ENCODE measurements around the gene SDHAF3.
"Not testable (repeated sequence)": the region's sequence is repeated elsewhere in the genome, so short reads cannot be mapped to it uniquely, and the experiment has no call there.

Gene SDHAF3

DNA sequence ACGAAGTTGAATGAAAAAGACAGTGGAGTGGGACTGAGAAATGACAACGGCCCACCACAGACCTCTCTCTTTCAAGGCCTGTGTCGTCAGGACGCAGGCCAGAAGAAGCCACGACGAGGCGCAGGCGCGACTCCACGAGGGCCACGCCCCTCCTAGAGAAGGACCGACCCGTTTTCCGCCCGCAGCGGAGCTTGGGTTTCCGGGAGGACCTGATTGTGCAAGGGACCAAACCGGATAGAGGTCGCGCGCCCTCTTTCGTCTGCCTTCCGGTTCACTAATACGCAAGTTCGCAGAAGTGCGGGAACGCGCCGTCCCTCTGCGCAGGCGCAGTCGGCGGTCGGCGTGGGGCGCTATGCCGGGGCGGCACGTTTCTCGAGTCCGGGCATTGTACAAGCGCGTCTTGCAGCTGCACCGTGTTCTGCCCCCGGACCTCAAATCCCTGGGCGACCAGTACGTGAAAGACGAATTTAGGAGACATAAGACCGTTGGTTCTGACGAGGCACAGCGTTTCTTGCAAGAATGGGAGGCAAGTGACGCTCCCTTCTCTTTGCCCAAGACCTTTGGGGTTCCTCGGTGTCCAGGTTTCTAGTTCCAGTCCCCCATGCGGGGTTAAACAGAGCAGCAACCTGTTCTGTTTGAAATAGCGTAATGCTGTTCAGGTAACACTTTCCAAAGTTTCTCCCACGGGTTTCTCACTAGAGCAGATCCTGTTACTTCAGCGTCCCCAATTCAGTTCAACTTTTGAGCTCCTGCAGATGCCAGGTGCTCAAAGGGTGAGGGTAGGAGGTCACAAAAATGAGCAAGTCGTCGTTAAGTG, at the start of gene SDHAF3:
Gene SDHAF3, plus strand, starts transcription at position 327 of the 817 bp plus-strand sequence. Its CDS starts 26 bp downstream, at position 353.
- peak; percentile 98 for DNase-seq

- not testable (repeated sequence) for DNase-seq
Measured at GRCh38 chr7:97072025-97072424, 45.5 kb upstream of the SDHAF3 start.

DNA sequence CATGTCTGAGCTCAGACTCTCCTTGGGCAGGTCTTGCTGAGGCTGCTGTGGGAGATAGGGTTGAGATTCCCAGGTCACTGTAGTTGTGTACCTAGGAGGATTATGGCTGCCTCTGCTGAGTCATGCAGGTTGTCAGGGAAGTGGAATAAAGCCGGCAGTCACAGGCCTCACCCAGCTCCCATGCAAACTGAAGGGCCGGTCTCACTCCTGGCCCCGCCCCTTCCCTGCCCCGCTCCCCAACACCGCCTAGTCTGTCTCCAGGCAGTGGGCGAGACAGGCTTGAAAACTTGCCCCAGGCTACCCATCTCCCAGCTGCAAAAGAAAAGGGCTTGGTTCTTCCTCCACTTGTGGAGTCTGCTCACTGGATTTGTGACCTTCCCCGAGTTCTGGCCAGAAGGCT, 41.6 kb upstream of the SDHAF3 start:
- no peak for DNase-seq

- DNase-seq = no peak
Measured at GRCh38 chr7:97078023-97078969, 39.2 kb upstream of the SDHAF3 start.

DNA sequence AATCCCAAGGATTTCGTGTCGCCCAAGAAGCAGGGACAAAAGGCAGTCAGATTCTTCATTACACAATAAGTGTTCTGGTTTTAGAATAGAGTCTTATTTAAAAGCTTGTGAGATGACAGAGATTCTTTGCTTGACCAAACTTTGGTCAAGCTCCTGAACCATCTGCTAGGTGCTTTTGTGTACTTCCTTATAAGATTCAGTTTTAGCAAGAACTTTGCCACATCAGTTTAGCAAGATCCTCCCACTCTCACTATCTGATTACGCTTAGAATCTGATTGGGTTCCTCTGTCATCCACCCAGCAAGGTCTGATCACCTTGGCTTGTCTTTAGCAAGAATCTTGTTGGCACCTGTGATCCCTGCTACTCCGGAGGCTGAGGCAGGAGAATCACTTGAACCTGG, 38.2 kb upstream of the SDHAF3 start:
- no peak for DNase-seq

- no peak for DNase-seq
Measured at GRCh38 chr7:97081521-97082300, 35.8 kb upstream of the SDHAF3 start.

GRCh38 chr7:97088364-97088763, 29.1 kb upstream of the SDHAF3 start:
- no peak for DNase-seq

GRCh38 chr7:97089771-97090170, 27.7 kb upstream of the SDHAF3 start:
- DNase-seq = no peak

GRCh38 chr7:97090761-97091353, 26.6 kb upstream of the SDHAF3 start:
- no peak for DNase-seq

DNA sequence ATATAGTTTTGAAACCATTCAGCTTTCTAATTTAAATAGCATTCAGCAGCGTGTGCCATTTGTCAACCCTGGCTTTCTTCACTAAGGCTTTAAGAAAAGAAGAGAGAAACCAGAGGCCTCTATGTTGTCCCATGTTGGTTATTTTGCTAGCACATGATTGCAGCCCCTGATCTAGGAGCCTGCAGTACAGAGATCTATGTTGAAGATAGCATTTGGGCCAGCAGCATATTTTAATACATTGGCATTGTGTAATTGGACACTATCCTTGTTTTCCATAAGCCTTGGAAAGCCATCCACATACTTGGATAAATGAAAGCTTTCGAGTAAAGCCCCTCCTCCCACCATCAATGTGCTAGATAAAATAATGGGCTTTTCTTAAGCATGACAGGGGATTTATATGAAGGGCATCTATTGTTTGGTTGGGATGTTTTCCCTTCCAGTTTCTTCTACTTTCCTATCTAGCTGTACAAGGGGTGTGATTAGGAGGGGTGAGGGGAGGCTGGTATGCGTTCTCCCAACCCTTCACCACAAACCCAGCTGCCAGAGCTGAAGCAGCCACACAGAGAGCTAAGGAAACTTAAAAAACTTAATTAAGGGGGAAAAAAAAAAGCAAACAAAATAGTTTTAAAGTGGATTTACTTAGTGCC, 23.1 kb upstream of the SDHAF3 start:
- no peak for DNase-seq

GRCh38 chr7:97096037-97096436, 21.5 kb upstream of the SDHAF3 start:
- no peak for DNase-seq

DNA sequence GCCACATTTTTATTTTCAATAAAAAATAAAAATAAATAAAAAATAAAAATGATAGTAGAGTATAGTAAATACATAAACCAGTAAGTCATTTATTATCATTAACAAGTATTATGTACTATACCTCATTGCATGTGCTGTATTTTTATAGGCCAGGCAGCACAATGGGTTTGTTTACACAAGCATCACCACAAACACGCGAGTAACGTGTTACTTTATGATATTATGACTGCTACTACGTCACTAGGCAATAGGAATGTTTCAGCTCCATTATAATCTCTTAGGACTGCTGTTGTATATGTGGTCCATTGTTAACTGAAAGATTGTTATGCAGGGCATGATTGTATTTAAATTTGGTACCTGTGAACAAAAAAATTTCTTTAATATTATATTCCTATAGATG, 20.8 kb upstream of the SDHAF3 start:
- DNase-seq = no peak

DNA sequence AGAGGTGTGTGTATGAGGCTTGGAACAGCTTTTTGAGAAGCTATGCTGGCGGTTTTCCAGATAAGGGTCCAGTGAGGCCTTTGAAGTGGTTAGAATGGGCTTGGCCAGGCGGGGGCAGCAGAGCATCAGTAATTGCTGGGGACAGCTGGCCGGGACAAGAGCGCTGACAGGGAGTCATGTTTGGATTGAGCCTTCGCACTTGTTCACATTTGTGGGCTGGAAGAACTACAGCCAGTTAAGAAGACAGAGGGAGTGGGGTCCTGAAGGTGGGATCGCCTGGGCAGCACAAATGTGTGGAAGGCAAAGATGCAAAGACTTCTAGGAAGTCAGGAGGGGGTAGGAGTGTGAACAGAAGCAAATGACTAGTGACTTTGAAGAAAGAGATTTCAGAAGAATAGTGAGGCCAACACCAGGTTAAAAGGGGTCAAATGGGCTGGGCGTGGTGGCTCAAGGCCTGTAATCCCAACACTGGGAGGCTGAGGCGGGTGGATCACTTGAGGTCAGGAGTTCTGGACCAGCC, 12.7 kb upstream of the SDHAF3 start:
- peak; percentile 78 to 79 for DNase-seq

DNA sequence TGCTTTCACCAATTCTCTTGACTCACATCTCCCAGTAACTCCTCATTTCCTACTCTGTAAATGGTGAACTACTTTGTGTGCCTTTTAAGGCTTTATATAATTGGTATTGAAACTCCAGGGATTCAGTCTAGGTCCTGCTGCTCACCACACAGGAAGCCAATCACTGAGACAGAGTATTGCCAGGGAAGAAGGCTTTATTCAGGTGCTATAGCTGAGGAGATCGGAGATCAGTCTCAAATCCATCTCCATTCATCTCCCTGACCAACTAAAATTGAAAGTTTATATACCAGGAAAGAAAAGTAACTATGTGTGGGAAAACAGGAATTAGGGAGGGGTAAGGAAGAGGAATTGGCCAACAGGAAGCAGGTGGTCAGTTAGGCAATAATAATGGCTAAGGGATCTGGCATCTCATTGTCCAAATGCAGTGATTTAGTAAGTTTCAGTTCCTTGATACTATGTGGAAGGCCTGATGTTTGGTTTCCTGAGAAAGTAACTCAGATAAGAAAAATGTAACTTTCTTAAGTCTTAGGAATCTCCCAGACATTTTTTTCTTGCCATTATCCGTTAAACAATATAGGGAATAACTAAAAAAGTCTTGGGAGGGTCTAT, 10.2 kb upstream of the SDHAF3 start:
- no peak for DNase-seq

DNA sequence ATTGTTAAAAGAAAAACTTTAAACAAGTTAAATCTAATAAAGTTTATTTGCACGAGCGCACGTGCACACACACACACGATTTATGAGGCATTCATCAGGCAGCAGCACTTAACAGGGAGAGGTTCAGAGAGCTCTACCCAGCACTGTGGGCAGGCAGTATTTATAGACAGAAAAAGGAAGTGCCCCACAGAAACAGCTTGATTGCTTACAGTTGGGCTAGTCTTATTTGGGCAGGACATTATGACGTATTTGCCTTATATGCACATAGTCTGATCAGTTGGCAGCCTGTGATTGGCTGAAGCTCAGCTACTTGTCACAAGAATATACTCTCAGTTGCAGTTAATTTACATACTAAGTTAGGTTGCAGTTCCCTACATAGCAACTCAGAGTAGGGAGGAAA, 1.2 kb upstream of the SDHAF3 start:
- DNase-seq = no peak

DNA sequence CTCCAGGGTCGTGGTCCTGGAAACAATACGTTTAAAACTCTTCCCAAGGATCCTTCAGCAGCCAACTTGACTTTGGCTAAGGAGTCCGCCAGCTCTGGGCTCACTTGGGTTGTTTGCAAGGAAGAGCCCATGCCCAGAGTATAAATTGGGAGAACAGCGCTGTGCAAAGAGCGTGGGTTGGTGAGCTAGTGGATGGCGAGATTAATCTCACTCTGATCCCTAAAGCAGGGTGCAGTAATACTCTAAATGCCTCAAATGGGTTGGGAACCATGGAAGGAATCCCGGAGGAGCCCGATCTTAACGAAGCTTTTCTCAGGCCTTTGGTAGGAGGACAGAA, 495 bp upstream of the SDHAF3 start:
- DNase-seq = no peak

DNA sequence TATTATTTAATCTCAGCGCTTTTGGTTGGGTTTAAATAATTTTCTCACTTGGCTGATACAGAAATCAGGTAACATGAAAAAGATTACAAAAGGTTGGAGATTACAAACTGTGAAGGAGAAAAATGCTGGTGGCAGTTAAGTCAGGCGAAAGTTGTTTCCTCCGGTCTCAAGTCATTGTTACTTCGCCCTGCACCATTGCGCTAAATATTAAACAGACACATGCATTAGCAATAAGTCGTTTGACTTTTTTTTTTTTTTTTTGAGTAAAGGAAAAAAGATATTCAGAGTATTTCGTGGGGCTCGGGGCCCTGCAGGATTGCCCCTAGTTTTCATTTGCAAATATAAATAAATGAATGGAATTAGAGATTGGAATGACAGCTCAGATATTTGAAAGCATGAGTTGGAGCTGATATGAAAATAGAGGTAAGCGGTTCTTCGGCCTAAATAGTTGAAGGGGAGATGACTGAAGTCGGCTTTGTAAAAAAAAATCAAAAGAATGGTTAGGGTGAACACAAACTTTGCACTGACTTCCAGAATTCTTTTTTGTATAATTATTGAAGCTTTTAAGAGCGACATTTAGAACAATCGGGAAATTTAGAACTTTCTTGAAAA, 914 bp downstream of the SDHAF3 start:
- no peak for DNase-seq

DNA sequence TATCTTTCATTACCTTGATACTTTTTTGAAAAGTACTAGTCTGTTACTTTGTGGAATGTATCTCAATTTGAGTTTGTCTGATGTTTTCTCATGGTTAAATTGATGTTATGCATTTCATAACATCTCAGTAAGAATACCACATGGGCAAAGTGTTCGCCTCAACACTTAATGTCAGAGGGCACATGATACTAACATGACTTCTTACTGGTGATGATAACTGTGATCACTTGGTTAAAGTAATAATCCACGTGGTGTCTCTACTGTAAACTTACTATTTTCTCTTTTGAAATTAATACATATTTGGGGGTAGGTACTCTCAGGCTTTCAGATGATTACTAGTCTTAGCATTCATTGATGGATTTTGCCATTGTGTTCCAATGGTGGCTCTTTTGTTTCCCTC, 2.2 kb downstream of the SDHAF3 start:
- DNase-seq = no peak

DNA sequence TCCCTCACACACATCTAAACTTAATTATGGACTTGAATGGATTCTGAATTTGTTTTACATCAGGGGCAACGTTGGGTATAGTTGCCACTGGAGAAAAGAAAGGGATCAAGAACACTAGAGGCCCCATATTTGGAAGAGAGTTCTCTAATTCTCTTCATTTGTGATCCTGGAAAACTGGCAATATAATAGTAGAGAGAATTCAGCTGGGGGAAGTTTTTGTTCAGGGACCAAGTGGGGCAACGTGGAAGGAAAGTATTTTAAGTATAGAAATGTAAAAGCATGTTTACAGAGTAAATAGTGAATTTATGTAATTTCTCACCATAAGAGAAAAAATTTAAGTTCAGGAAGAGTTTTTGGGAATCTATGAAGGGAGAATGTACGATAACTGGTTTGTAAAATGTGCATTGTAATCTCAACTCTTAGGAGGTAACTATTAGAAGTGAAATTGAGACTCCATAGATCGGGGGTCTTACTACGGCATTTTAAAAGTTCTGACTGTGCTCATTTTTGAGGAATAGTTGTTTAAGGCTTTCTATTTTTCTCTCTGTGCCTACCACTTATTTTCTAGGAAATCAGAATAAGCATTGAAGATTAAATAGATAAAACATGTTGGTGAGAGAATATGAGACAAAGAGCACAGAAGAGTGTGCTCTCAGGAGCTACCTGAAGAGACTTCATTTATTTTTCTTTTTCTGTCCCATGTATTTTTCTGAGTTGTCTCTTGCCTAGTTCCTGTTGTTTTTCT, 3.4 kb downstream of the SDHAF3 start:
- DNase-seq = no peak

DNA sequence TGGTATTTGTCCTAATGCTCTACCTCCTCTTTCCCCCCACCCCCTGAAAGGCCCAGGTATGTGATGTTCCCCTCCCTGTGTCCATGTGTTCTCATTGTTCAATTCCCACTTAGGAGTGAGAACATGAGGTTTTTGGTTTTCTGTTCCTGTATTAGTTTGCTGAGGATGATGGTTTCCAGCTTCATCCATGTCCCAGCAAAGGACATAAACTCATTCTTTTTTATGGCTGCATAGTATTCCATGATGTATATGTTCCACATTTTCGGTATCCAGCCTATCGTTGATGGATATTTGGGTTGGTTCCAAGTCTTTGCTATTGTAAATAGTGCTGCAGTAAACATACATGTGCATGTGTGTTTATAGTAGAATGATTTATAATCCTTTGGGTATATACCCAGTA, 5.6 kb downstream of the SDHAF3 start:
- not testable (repeated sequence) for DNase-seq

All from stimulated activated CD4-positive, alpha-beta T cell treated with anti-CD3 and anti-CD28 coated beads, Interleukin-2, amount 100 ng/mL, for 24 hours (primary cell).